GM12878 (cell line): ENCODE measurements around the gene IFITM2. TPM values are rescaled to one million over a fixed set of nuclear protein-coding genes. Genes with fewer than 3 reads are reported as not detected.

ENCODE experiments used
- ATAC-seq: fragments of 200-7000 bp; cut with Tn5 transposase; 3 replicates; pipeline ENCODE4 v1.9.1; 2020; ENCODE audit warnings: mild to moderate bottlenecking, moderate library complexity
- BruUV-seq: library from RNA; stranded (reverse); fragments of 400-500 nt; replicated peaks from 2 replicates; lab custom pipeline; 2021; lab: Mats Ljungman, UMichigan
- CTCF ChIA-PET: fragments of 300-600 bp; sonication (Branson Sonifier 250); formaldehyde crosslinking; extraction: SDS; loops from one replicate; lab custom pipeline; 2021; ENCODE audit warnings: inconsistent platforms; lab: Yijun Ruan, JAX
- POLR2A ChIA-PET: fragments of 350-600 bp; formaldehyde crosslinking; extraction: SDS; loops from one replicate; lab custom pipeline; 2021; ENCODE audit warnings: inconsistent platforms; lab: Charles Lee
- RAD21 ChIA-PET: fragments of 300-600 bp; sonication (Branson Sonifier 250); formaldehyde crosslinking; loops from one replicate; lab custom pipeline; 2023; ENCODE audit warnings: antibody characterized with exemption; ENCODE audit not compliant: unreplicated experiment; lab: Charles Lee
- SMC1A ChIA-PET: fragments of 300-600 bp; sonication (Branson Sonifier 250); formaldehyde crosslinking; loops from one replicate; lab custom pipeline; 2023; ENCODE audit not compliant: unreplicated experiment, uncharacterized antibody; lab: Charles Lee
- DNase-seq: peaks from one replicate; pipeline ENCODE4 v3.0.0-alpha.2; 2011; ENCODE audit warnings: low read depth, low spot score
- FAIRE-seq: peaks from 3 replicates; lab custom pipeline; 2011; peaks lifted over from hg19 to GRCh38; lab: Jason Lieb, UNC
- H2AFZ ChIP-seq: 2 replicates; pipeline ENCODE4 v1.6.0; 2011; ENCODE audit warnings: low read depth, low read length, control low read depth; ENCODE audit not compliant: control insufficient read depth
- H3K27ac ChIP-seq: 2 replicates; pipeline ENCODE4 v1.5.1; 2011; ENCODE audit warnings: control low read depth; ENCODE audit not compliant: control insufficient read depth, insufficient read depth
- H3K27me3 ChIP-seq, 2 experiments: replicated peaks in 1 of 2; 2 replicates each; pipeline versions ENCODE4 v1.6.0 to v1.6.1; 2011; ENCODE audit warnings: low read length in 1 of 2; ENCODE audit not compliant: control insufficient read depth in 2 of 2, insufficient read depth in 2 of 2
- H3K36me3 ChIP-seq, 2 experiments: 2 replicates each; pipeline ENCODE4 v1.5.1; 2011; ENCODE audit warnings: low read length in 1 of 2; ENCODE audit not compliant: control insufficient read depth in 2 of 2, insufficient read depth in 2 of 2
- H3K4me1 ChIP-seq: 2 replicates; pipeline ENCODE4 v1.6.1; 2011; ENCODE audit warnings: mild to moderate bottlenecking, low read length, moderate library complexity, mixed read lengths; ENCODE audit not compliant: control insufficient read depth, insufficient read depth
- H3K4me2 ChIP-seq: 2 replicates; pipeline ENCODE4 v1.6.0; 2011; ENCODE audit warnings: control low read depth; ENCODE audit not compliant: control insufficient read depth, insufficient read depth
- H3K4me3 ChIP-seq: fragments of 200-600 bp; sonication (generic); 2 replicates; pipeline ENCODE4 v1.5.1; 2016
- H3K79me2 ChIP-seq: 2 replicates; pipeline ENCODE4 v1.6.0; 2011; ENCODE audit warnings: low read length; ENCODE audit not compliant: control insufficient read depth, insufficient read depth
- H3K9ac ChIP-seq: 2 replicates; pipeline ENCODE4 v1.8.0; 2011; ENCODE audit warnings: low read length, control low read depth, mixed read lengths; ENCODE audit not compliant: control insufficient read depth, insufficient read depth
- H3K9me3 ChIP-seq: replicated peaks from 3 replicates; pipeline ENCODE4 v1.5.1; 2011; ENCODE audit warnings: mild to moderate bottlenecking, low read length; ENCODE audit not compliant: control insufficient read depth, insufficient read depth
- H4K20me1 ChIP-seq: 2 replicates; pipeline ENCODE4 v1.6.0; 2011; ENCODE audit not compliant: control insufficient read depth, insufficient read depth
- BHLHE40 ChIP-seq, 2 experiments: fragments of 450-650 bp in 1 of 2; IDR thresholded peaks; 2 replicates each; pipeline ENCODE4 v1.6.1; 2011 to 2017; ENCODE audit warnings: low read depth in 2 of 2, borderline replicate concordance in 1 of 2, improper control_type of control experiment in 1 of 2, low read length in 1 of 2, mild to moderate bottlenecking in 1 of 2
- FOXK2 ChIP-seq: fragments of 450-650 bp; IDR thresholded peaks from 2 replicates; pipeline ENCODE4 v1.6.1; 2017; ENCODE audit warnings: mild to moderate bottlenecking, moderate library complexity
- HDAC6 ChIP-seq: fragments of 200-600 bp; sonication (generic); IDR thresholded peaks from one replicate; pipeline ENCODE4 v1.8.0; 2017; ENCODE audit warnings: antibody characterized with exemption; ENCODE audit not compliant: unreplicated experiment
- HDGF ChIP-seq: fragments of 450-650 bp; IDR thresholded peaks from 2 replicates; pipeline ENCODE4 v1.6.1; 2016; ENCODE audit warnings: antibody characterized with exemption
- MEF2A ChIP-seq: IDR thresholded peaks from 2 replicates; pipeline ENCODE4 v1.6.1; 2011; ENCODE audit warnings: low read depth, mild to moderate bottlenecking, low read length, moderate library complexity; ENCODE audit not compliant: insufficient read depth
- POLR2A ChIP-seq: IDR thresholded peaks from 2 replicates; pipeline ENCODE4 v1.6.1; 2011; ENCODE audit warnings: low read depth, mild to moderate bottlenecking, low read length
- POLR2AphosphoS5 ChIP-seq: IDR thresholded peaks from 2 replicates; pipeline ENCODE4 v1.6.1; 2011; ENCODE audit warnings: mild to moderate bottlenecking, low read length, inconsistent platforms
- RCOR1 ChIP-seq: conservative IDR thresholded peaks from 2 replicates; pipeline ENCODE4 v1.6.1; 2012; ENCODE audit warnings: low read depth, low read length, improper control_type of control experiment
- TCF3 ChIP-seq: IDR thresholded peaks from 2 replicates; pipeline ENCODE4 v1.6.1; 2012; ENCODE audit warnings: low read depth, mild to moderate bottlenecking, low read length, borderline replicate concordance; ENCODE audit not compliant: insufficient read depth
- WGBS: methylation state at CpG from one replicate; pipeline ENCODE4 v1.1.6; 2016; ENCODE audit warnings: low lambda C conversion rate; ENCODE audit not compliant: insufficient replicate concordance, insufficient coverage; ENCODE audit errors: missing lambda C conversion rate; 5-methylcytosine and 5-hydroxymethylcytosine counted together
- in situ Hi-C: fragments of 300-500 bp; cut with MboI; formaldehyde crosslinking; loops from 9 replicates; pipeline ENCODE4 v1.14.3; 2018; ENCODE audit warnings: mixed read lengths
- intact Hi-C: fragments of 100-400 bp; cut with micrococcal nuclease; formaldehyde crosslinking; loops from one replicate; pipeline ENCODE4 v1.14.2; 2022; ENCODE audit not compliant: unreplicated experiment
- polyA plus RNA-seq, 11 experiments: library from polyadenylated mRNA; depleted of rRNA in 4 of 11; unstranded in 6 of 11; stranded (reverse) in 5 of 11; fragments of >200 nt; fragmentation: Nextera tagmentation in 4 of 11; fragmentation: Illumina TruSeq in 1 of 11; extraction: Ambion mirVana in 4 of 11; extraction: Trizol in 1 of 11; gene quantifications; 1 replicate in 1 of 11; 2 replicates in 10 of 11; pipeline versions ENCODE4 v1.2.1 to v1.2.3, GENCODE V29; 2011 to 2016; ENCODE audit warnings: inconsistent platforms in 2 of 11, missing spikeins in 2 of 11, low read depth in 1 of 11
- total RNA-seq, 4 experiments: library from RNA; depleted of rRNA in 3 of 4; stranded (reverse); fragments of >200 nt in 3 of 4; fragmentation: Illumina TruSeq in 1 of 4; extraction: Trizol in 1 of 4; gene quantifications; 2 replicates each; pipeline versions ENCODE4 v1.2.1 to v1.2.3, GENCODE V29; 2013 to 2021
- TF ChIP-seq, protein P1 (sequence below): fragments of 450-650 bp; IDR thresholded peaks from 2 replicates; pipeline ENCODE4 v1.6.1; 2016; ENCODE audit warnings: mild to moderate bottlenecking
- TF ChIP-seq, protein P2 (sequence below): fragments of 450-650 bp; formaldehyde crosslinking; IDR thresholded peaks from 2 replicates; pipeline ENCODE4 v1.5.0; 2022; ENCODE audit warnings: mild to moderate bottlenecking, missing genetic modification characterization

IFITM2 gene
- total and polyA plus RNA-seq, 10 of the 15 experiments (the other 5 are each of a cell fraction or from before 2014, with no cell fraction given) = 116 to 3,672 (median 724) TPM

DNA sequence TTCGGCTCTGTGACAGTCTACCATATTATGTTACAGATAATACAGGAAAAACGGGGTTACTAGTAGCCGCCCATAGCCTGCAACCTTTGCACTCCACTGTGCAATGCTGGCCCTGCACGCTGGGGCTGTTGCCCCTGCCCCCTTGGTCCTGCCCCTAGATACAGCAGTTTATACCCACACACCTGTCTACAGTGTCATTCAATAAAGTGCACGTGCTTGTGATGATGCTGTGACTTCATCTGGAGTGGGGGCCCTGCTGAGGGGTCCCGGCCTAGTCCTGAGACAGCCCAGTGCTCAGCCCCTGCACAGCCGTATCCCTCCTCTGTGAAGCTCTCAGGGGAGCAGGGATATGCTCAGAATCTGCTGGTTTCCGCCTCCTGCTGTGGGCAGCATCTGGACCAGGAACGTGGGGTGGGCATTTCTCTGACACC is 7.5 kb downstream of the IFITM2 start (continued):
- TF ChIP-seq FOXK2 = no peak
- peak; percentile 53 for TF ChIP-seq HDAC6
- TF ChIP-seq BHLHE40 (IDR thresholded peaks at IDR 0.05; ENCODE audit: borderline replicate concordance in 1 of 2, low read depth in 2 of 2, low read length in 1 of 2) = peak; percentile 45 to 72; a peak in 3 of 4 replicates

- in situ Hi-C loops = no loop called here
- SMC1A ChIA-PET = interaction anchor here (1.0 to 4.0 kb wide), 4 partner anchors 9 to 38 kb away, joined by 3 to 42 read pairs (median 4); no protein-coding TSS in a partner anchor
- Histone ChIP-seq H3K4me2 (peak overlapping the region; percentile 97), H3K4me3 (peak overlapping the region; percentile 87), H3K9me3 (no peaks in the 10 kb centered on the region), H3K27ac (peak overlapping the region; percentile 98), H3K4me1 (peaks cover 15% of the 10 kb centered on the region), H4K20me1 (no peaks in the 10 kb centered on the region), H3K9ac (peak overlapping the region; percentile 99), H3K36me3 (peaks cover 2 to 5% of the 10 kb centered on the region in 2 experiments; a peak in 3 of 4 replicates), H3K79me2 (peaks cover 66% of the 10 kb centered on the region), H3K27me3 (no peaks in the 10 kb centered on the region; a peak in 1 of 4 replicates), H2AFZ (no peak overlapping the region)
- no peak for FAIRE-seq
- intact Hi-C loops = loop anchor here (2.0 kb wide), 1 partner anchor 15 kb away; no protein-coding TSS in a partner anchor
- no TSS peak for BruUV-seq
- 93% methylated on average over 26 of the region's 32 CpGs for WGBS
- RAD21 ChIA-PET = interaction anchor here (1.1 to 4.5 kb wide), 4 partner anchors 12 to 65 kb away, joined by 3 to 46 read pairs (median 16); no protein-coding TSS in a partner anchor
- no peak for ATAC-seq
- TF ChIP-seq RCOR1 (no peak), HDGF (peak; percentile 18; the same call in 1 of the 2 replicates), TCF3 (0 out of 2 replicates have a peak, but pooled peaks have one; percentile 5), MEF2A (no peak), POLR2AphosphoS5 (peak; percentile 60; the same call in 1 of the 2 replicates), POLR2A (peak; percentile 77)
- TF ChIP-seq, protein P1, sequence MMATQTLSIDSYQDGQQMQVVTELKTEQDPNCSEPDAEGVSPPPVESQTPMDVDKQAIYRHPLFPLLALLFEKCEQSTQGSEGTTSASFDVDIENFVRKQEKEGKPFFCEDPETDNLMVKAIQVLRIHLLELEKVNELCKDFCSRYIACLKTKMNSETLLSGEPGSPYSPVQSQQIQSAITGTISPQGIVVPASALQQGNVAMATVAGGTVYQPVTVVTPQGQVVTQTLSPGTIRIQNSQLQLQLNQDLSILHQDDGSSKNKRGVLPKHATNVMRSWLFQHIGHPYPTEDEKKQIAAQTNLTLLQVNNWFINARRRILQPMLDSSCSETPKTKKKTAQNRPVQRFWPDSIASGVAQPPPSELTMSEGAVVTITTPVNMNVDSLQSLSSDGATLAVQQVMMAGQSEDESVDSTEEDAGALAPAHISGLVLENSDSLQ = no peak
- TF ChIP-seq, protein P2, sequence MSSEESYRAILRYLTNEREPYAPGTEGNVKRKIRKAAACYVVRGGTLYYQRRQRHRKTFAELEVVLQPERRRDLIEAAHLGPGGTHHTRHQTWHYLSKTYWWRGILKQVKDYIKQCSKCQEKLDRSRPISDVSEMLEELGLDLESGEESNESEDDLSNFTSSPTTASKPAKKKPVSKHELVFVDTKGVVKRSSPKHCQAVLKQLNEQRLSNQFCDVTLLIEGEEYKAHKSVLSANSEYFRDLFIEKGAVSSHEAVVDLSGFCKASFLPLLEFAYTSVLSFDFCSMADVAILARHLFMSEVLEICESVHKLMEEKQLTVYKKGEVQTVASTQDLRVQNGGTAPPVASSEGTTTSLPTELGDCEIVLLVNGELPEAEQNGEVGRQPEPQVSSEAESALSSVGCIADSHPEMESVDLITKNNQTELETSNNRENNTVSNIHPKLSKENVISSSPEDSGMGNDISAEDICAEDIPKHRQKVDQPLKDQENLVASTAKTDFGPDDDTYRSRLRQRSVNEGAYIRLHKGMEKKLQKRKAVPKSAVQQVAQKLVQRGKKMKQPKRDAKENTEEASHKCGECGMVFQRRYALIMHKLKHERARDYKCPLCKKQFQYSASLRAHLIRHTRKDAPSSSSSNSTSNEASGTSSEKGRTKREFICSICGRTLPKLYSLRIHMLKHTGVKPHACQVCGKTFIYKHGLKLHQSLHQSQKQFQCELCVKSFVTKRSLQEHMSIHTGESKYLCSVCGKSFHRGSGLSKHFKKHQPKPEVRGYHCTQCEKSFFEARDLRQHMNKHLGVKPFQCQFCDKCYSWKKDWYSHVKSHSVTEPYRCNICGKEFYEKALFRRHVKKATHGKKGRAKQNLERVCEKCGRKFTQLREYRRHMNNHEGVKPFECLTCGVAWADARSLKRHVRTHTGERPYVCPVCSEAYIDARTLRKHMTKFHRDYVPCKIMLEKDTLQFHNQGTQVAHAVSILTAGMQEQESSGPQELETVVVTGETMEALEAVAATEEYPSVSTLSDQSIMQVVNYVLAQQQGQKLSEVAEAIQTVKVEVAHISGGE (CRISPR knock-in tag) = no peak
- CTCF ChIA-PET = interaction anchor here (1.0 to 3.7 kb wide), 4 partner anchors 13 to 108 kb away, joined by 3 to 43 read pairs (median 10); partner anchors contain the start of genes BET1L and RIC8A
- POLR2A ChIA-PET = interaction anchor here (0.9 to 4.5 kb wide), 7 partner anchors 9 to 109 kb away, joined by 3 to 45 read pairs (median 8); partner anchors contain the start of genes BET1L and RIC8A
- DNase-seq = no peak
Observed at GRCh38 chr11:315516-315994, 7.9 kb downstream of the IFITM2 start.
